ENCODE results near the gene TRIM67. TPM values are rescaled to one million over a fixed set of nuclear protein-coding genes. Genes with fewer than 3 reads are reported as not detected.
"Not testable (repeated sequence)": the region's sequence is repeated elsewhere in the genome, so short reads cannot be mapped to it uniquely, and the experiment has no call there.

The TRIM67 gene
- total RNA-seq = under 0.01 TPM

DNA sequence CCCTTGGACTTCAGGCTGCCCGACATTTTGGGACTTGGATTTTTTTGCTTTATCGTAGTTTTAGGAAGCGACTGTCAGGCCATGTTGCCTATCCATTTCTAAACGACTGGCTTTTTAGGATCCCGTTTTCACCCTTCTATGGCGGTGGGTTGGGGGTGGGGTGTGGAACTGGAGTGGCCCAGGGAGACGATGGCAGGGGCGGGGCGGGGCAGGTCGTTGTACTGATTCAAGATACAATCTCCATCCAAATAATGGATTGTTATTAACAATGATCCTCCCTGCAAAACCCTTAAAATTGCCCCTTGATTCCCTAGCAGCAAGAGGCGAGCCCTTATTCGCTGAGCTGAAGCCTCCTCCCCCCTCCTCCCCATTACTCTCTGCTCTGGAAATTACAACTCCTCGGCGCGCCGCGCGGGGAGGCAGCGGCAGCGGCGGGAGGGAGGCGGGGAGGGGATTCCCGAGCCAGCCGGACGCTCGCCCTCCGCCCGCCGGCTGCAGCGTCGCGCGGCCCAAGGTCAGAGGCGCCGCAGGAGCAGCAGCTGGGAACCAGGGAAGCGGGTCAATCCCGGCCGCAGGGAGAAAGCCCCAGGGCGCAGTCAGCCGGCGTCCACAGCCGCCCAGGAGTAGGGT is at the start of gene TRIM67:
Gene TRIM67 (plus strand): TSS at position 392 of the 630 bp plus-strand sequence. CDS start 912 bp downstream, outside the sequence.
- DNase-seq (ENCODE audit: low read depth in 2 of 3, low spot score in 2 of 3) = peak in 1 of 3 donors; percentile 15

DNA sequence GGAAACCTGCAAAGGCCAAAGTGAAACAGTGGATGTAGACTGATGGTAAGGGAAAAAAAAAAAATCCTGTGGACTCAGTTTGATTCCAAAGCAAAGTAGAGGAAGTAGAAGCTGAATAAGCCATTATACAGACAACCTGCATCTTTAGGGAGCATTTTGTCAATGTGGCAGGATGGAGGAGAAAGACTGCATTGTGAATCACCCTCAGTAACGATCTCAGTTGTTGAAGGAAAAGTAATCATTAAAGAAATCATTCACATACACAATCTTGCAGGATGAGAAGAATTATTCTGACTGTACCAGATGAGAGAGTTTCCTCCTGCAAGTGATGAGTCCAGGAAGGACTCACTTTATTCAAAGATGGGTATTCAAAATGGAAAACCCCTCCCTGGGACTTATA is 45.1 kb upstream of the TRIM67 start:
- DNase-seq (ENCODE audit: low read depth in 2 of 3, low spot score in 2 of 3) = no peak

DNA sequence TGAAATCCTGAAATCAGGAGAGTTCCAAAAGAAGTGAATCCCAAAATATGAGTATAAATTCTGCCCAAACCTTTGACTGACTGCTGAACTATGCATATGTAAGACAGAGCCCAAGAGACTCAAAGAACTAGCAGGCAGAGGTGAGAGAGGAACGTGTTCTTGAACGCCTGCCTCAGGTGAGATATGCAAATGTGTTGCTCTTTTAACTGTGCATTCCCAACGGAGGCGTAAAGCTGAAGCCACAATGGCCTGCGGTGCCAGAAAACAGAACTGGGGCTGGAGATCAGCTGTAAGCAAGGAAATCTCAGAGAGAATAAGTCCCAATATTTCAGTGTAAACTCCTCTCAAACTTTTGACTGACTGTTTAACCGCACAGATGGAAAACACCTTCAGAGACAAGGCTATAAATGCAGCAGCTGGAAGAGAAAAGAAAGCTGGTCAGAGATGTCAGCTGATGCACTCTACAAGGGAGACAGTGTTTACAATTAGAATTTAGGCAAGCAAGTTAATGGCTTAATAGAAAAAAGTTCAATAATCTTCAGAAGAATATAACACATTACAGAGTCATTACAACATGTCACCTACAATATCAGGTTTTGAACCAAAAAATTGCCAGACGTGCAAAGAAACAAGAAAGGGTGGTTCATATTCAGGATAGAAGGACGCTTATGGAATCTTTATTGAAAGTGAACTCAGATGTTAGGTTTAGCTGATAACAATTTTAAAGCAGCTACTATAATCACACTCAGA is 43.0 kb upstream of the TRIM67 start:
- no peak for DNase-seq (ENCODE audit: low read depth in 2 of 3, low spot score in 2 of 3)

DNA sequence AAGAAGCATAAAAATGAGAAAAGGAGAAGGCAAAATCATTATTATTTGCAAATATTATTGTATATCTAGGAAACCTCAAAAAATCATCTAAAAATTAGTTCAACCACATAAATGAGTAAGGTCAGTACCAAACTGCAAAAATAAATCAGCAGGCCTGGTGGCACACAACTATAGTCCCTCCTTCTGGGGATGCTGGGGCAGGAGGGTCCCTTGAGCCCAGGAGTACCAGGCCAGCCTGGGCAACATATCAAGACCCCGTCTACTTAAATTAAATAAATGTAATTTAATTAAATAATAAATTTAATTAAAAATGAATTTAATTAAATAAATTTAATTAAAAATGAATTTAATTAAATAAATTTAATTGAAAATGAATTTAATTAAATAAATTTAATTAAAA is 40.3 kb upstream of the TRIM67 start:
- DNase-seq (ENCODE audit: low read depth in 2 of 3, low spot score in 2 of 3) = no peak

DNA sequence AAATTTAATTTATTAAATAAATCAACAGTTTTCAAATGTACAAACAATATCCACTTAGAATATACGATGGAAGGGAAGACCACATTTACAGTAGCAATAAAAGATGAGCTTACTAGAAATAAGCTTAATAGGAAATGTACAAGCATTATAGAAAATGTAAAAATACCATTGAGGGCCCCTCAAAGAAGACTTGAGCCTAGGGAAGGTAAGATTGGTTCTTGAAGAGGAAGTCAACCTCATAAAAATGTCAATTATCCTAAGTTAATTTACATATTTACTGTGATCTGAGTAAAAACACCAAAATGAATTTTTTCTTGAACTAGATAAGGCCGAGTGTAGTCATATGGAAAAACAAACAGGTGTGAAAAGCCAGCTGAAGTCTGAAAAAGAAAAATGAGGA is 39.7 kb upstream of the TRIM67 start:
- no peak for DNase-seq (ENCODE audit: low read depth in 2 of 3, low spot score in 2 of 3)

DNA sequence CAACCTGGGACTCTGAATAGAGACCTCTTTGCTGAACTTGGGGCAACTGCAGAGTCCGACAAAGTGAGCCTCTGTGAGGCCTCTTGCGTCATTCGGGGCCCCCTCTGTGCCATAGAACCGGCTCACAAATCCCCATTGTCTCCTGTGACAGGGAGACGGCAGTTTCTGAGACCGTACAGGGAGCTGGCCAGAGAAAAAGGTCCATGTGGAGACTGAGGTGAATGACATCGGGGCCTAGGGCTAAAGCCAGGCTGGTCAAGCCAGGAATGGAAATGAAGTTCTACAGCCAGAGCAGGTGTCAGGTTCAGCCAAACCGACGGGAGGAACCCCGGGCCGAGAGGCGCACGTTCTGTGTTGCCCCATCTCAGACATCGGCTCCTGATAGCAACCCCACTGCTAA is 37.1 kb upstream of the TRIM67 start:
- no peak for DNase-seq (ENCODE audit: low read depth in 2 of 3, low spot score in 2 of 3)

DNA sequence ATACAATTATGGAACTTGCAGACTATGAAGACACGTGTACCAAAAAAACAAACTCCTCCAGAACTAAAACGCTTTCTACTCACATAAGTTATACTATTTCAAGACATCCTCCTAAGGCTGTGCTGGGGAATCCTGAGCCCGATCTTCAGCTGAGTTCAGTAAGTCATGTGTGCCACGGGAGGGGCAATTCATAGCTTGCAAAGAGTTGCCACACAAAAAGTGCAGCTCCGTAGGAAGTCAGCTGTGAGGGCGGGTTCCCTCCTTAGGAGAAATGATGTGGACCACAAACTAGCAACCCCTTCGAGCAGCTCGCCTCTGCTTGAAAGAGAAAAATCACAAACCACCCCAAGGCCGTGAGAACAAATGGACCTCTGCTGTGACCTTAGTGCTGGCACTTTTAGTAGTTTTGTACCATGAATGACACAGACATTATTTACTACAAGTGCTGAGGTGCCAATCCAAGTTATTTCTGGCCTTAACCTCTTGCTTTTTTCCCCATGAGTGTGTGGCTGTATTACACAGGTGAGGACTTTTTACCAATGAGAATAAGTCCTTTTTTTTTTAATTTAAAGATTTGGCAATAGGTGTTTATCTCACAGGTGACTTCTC is 35.8 kb upstream of the TRIM67 start:
- no peak for DNase-seq (ENCODE audit: low read depth in 2 of 3, low spot score in 2 of 3)

DNA sequence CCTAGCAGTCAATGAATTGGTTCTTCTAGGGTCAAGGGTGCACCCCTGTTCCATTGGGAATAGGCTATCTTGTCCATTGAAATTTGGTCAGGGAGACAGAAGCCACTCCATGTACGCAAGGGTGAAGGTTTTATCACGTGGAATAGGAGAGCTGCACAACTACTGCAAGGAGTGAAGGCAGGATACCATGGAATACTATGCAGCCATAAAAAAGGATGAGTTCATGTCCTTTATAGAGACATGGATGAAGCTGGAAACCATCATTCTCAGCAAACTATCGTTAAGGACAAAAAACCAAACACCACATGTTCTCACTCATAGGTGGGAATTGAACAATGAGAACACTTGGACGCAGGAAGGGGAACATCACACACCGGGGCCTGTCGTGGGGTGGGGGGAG is 34.8 kb upstream of the TRIM67 start:
- DNase-seq (ENCODE audit: low read depth in 2 of 3, low spot score in 2 of 3) = not testable (repeated sequence)

DNA sequence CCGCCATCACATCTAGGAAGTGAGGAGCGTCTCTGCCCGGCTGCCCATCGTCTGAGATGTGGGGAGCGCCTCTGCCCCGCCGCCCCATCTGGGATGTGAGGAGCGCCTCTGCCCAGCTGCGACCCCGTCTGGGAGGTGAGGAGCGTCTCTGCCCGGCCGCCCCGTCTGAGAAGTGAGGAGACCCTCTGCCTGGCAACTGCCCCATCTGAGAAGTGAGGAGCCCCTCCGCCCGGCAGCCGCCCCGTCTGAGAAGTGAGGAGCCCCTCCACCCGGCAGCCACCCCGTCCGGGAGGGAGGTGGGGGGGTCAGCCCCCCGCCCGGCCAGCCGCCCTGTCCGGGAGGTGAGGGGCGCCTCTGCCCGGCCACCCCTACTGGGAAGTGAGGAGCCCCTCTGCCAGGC is 33.4 kb upstream of the TRIM67 start:
- not testable (repeated sequence) for DNase-seq (ENCODE audit: low read depth in 2 of 3, low spot score in 2 of 3)

DNA sequence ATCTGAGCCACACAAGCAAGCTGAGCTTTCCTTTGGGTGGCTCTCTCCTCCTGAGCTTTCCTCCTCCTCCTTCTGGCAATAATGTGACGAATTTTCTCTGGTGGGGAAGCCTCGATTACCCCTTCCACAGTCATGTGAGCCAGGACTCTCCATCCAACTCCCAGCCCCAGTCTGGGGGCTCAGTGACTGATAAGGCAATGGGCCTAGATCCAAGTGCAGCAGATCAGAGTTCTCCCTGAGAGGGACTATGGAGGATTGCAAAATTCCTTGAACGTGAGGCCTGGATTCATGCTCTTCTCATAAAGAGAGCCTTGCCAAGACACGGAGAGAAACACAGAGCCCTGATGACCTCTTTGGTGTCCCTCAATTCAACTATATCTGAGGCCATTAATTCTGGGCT is 31.3 kb upstream of the TRIM67 start:
- DNase-seq (ENCODE audit: low read depth in 2 of 3, low spot score in 2 of 3) = no peak

DNA sequence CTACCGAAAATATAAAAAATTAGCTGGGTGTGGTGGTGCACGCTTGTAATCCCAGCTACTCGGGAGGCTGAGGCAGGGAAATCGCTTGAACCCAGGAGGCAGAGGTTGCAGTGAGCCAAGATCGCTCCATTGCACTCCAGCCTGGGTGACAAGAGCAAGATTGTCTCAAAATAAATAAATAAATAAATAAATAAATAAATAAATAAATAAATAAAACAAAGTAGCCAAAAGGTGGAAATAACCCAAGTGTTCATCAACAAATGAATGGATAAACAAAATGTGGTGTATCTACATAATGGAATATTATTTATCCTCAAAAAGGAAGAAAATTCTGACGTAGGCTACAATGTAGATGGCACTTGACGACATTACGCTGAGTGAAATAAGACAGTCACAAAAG is 29.3 kb upstream of the TRIM67 start:
- DNase-seq (ENCODE audit: low read depth in 2 of 3, low spot score in 2 of 3) = not testable (repeated sequence)

DNA sequence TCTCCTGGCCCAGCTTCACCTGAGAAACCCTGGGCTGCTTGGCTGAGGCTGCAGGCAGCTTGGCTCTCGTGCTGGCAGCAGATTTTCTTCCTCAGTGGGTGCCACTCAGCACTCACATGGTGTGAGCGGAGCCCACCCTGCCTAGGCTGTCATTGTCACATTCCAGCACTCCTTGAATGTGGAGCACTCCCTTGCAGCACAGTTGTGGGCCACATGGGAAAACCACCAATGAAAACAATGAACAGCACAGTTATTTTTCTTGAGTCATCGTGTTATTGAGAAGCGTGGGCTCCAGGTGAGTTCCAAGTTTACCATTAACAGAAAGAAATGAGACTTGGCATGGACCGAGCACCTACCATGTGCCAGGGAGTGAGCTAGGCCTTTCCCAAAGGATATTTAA is 27.2 kb upstream of the TRIM67 start:
- DNase-seq (ENCODE audit: low read depth in 2 of 3, low spot score in 2 of 3) = no peak

DNA sequence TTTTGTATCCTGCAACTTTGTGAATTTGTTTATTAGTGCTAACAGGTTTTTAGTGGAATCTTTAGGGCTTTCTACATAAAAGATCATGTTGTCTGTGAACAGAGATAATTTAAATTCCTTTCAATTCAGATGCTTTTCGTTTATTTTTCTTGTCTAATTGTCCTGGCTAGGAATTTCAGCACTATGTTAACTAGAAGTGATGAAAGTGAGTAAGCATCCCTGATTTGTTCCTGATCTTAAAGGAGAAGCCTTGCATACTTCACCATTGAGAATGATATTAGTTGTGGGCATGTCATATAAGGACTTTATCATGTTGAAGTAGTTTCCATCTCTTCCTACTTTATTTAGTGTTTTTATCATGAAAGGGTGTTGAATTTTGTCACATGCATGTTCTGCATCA is 23.6 kb upstream of the TRIM67 start:
- DNase-seq (ENCODE audit: low read depth in 2 of 3, low spot score in 2 of 3) = no peak

DNA sequence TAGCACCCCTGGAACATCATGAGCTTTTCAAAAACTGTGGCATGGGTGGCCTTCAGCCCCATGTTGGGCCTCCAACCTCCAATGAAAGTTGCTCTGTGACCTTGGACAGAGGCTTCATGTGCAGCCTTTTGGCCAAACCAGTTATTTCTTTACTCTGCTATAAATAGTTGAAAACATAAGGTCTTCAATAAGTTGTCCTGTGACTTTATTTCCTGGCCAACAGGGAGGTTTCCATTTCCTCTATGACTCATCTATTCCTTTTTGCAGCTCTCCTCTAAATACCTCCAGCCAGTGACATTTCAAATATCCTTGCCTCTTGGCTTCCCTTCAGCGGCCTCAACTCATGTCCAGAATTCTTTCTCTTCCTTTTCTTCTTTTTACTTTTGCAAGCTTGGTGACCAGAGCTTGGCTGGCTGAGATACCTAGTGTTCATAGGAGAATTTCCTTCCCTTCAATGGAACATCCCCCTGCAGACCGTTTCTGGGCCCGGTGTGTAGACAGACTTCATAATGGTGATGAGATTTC is 22.7 kb upstream of the TRIM67 start:
- DNase-seq (ENCODE audit: low read depth in 2 of 3, low spot score in 2 of 3) = no peak

DNA sequence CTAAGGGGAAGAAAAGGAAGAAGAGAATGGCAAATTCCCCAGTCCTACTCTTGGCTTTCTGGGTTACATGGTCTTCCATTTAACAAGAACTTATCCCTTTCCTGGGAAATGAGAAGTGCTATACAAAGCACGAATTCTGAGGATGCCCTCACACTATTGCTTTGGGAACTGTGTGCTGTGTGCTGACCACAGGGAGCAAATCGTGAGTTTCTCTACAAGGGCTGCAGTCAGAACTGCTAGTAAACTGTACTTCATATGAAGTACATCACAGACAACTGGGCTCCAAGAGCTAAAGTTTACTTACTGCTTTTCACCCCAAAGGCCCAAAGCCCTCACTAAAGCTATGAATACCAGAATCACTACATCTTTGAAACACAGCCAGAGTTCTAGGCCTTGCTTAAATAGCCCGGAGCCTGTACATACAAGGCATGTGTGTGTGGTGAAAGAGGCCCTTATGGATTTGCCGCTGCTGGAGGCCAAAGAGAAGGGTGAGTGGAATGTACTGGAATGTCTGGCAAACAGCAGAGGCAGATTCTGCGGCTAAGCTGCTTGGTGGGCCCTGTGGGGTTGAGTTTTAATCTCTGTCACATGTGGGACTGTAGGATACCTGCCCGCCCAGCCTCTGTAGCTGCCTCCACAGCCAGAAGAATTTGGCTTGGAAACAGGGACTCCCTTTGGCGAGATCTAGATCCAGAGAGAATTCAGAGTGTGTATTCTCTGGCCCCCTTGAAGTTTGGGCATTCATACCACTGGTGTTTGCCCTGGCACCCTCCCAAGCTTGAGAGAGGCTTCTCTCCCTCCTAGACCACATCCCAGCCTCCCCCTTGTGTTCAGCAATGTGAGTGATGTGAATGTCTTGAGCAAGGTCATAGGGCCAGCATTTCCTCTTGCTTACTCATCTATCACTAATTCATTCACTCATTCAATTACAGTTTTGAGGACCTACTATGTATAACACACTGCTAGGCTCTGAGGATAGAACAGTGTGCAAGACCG is 21.9 kb upstream of the TRIM67 start:
- no peak for DNase-seq (ENCODE audit: low read depth in 2 of 3, low spot score in 2 of 3)

DNA sequence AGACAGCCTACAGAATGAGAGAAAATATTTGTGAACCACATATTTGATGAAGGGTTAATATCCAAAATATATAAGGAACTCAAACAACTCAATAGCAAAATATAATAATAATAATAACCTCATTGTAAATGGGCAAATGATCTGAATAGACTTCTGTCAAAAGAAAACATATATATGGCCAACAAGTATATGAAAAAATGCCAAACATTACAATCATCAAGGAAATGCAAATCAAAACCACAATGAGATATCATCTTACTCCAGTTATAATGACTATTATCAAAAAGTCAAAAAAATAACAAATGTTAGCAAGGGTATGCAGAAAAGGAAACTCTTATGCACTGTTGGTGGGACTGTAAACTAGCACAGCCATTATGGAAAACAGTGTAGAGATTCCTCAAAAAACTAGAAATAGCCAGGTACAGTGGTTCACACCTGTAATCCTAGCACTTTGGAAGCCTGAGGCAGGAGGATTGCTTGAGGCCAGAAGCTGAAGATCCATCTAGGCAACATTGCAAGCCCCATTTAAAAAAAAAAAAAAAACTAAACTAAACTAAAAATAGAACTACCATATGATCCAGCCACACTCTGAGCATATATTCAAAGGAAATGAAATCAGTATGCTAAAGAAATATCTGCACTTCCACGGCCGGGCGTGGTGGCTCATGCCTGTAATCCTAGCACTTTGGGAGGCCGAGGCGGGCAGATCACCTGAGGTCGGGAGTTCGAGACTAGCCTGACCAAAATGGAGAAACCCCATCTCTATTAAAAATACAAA is 17.3 kb upstream of the TRIM67 start:
- DNase-seq (ENCODE audit: low read depth in 2 of 3, low spot score in 2 of 3) = no peak

DNA sequence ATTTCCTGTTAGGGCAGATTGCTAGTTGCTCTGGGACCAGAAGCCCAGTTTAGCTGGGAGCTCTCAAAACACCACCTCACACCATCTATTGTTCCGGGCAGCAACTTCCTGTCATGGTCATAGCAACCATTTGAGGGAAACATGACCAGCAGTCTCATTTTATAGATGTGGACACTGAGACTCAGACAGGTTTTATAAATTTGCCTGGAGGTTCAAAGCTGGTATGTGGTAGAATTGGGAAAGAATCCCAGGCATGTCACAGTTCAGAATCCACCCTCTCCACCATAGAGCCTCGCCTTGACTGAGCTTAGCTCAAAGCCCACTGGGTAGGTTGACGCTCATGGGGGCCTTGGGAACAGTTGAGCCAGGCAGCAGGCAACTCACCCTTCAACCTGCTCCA is 14.0 kb upstream of the TRIM67 start:
- no peak for DNase-seq (ENCODE audit: low read depth in 2 of 3, low spot score in 2 of 3)

DNA sequence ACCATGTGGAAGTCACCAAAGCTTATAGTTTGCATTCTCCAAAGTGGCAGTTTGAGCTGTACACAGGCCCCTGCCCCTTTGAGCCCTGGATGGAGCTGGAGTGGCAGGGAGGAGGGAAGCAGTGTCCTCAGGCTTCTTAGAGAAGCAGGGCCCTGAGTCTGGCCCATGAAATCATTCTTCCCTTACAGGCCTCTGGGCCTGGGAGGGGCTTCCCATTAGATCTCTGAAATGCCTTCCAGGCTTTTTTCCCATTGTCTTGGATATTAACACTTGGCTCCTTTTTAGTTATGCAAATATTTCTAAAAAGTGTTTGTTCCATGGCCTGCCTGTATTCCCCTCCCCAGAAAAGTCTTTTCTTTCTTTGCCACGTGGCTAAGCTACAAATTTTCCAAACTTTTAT is 10.0 kb upstream of the TRIM67 start:
- DNase-seq (ENCODE audit: low read depth in 2 of 3, low spot score in 2 of 3) = no peak

DNA sequence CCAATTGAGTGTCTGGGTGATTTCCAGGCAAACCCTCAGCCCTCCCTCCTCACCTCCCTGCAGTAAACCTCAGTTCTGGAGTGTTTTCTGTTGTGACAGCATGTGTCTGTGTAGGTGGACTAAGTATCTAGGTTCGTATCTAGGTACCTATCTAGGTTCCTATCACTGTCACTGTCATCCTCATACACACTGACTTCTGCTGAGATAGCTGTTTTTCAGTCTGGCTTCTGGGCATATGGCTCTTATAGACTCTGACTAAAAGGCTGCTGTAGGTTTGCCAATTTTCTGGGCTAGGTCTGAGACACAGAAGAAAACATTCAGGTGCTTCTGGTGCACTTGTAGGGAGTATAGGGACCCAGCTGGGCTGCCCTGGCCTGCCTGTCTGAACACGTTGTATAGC is 8.1 kb upstream of the TRIM67 start:
- no peak for DNase-seq (ENCODE audit: low read depth in 2 of 3, low spot score in 2 of 3)

DNA sequence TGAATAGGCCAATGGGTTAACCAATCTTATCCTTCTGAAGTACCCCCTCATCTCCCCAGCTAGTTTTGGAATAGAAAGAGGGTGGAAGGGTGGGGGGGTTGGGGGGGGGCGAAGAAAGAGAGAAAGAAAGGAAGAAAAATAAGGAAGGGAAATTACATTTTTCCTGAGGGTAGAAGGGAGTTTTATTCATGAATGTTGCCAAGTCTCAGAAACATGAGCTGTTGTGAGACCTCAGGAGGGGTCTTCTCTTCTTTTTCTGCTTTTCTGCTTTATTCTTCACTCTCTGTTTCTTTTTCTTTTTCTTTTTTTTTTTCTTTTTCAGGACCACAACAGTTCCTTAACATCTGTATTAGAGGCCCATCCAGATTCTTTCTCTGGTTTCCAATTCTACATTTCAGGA is 6.0 kb upstream of the TRIM67 start:
- DNase-seq (ENCODE audit: low read depth in 2 of 3, low spot score in 2 of 3) = no peak
